Rectal smooth muscle tissue (tissue), 1 donor: ENCODE results near the gene SNRNP25.

ENCODE experiments used
- H3K27ac ChIP-seq: one replicate; pipeline ENCODE4 v1.7.0; 2013; ENCODE audit warnings: low read depth, low read length, inconsistent platforms
- H3K27me3 ChIP-seq: one replicate; pipeline ENCODE4 v1.7.0; 2013; ENCODE audit warnings: low read length; ENCODE audit not compliant: control insufficient read depth, insufficient read depth
- H3K36me3 ChIP-seq: one replicate; pipeline ENCODE4 v1.7.0; 2013; ENCODE audit warnings: low read length; ENCODE audit not compliant: control insufficient read depth, insufficient read depth
- H3K4me1 ChIP-seq: one replicate; pipeline ENCODE4 v1.7.0; 2013; ENCODE audit warnings: low read length; ENCODE audit not compliant: control insufficient read depth, insufficient read depth
- H3K4me3 ChIP-seq: one replicate; pipeline ENCODE4 v1.7.0; 2013; ENCODE audit warnings: low read length
- H3K9ac ChIP-seq: one replicate; pipeline ENCODE4 v1.7.0; 2013; ENCODE audit warnings: low read length

Gene SNRNP25

DNA sequence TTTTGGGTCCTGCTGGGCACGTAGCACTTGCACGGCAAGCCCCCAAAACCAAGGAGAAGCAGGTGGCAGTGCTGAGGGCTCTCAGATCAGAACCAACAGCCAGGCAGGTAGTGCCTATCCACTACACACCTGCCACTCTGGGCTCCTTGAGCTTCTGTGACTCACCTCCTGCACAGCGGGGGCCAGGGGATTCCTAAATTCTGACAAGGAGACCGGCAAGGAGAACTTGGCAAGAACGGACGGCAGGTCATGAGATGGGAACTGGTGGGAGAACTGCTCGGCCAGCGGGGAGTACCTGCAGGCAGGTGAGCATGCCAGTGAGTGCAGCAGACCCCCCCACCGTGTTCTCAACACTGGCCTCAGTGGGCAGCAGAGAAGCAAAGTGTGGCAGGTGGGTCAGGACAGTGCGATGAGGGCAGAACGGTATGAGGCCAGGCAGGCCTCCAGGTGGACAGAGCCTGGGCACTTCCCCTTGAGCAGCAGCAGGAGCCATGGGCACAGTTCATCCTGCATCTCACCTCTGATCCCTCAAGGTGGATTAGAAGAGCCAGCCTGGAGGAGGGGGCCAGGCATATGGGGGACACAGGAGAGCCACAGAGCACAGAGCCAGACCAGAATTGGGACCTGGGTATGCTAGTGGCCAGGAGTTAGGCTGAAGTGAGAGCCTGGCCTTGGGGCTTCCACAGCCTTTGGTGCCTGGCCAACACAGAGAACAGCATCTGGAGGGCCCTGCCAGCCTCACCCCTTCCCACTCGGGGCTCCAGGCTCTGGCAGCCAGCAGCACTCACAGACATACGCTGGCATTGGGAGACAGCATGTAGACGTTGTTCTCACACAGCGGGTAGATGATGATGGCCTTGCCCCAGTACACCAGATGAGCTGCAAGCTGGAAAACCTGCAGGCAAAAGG lies 39.1 kb downstream of the SNRNP25 start:
- Histone ChIP-seq H3K4me3 (no peak overlapping the region), H3K36me3 (peaks cover 17% of the 10 kb centered on the region), H3K4me1 (no peaks in the 10 kb centered on the region), H3K27me3 (no peaks in the 10 kb centered on the region), H3K27ac (no peak overlapping the region), H3K9ac (no peak overlapping the region)

- H3K4me3 ChIP-seq = no peak overlapping the region
- H3K9ac ChIP-seq = no peak overlapping the region
- H3K36me3 ChIP-seq = peaks cover 12% of the 10 kb centered on the region
- no peak overlapping the region for H3K27ac ChIP-seq
- no peaks in the 10 kb centered on the region for H3K27me3 ChIP-seq
- no peaks in the 10 kb centered on the region for H3K4me1 ChIP-seq
These were observed 41.3 kb downstream of the SNRNP25 start for GRCh38 chr16:94918-95265.

- peaks cover 12% of the 10 kb centered on the region for H3K36me3 ChIP-seq
- no peaks in the 10 kb centered on the region for H3K27me3 ChIP-seq
- no peak overlapping the region for H3K4me3 ChIP-seq
- H3K9ac ChIP-seq = no peak overlapping the region
- no peak overlapping the region for H3K27ac ChIP-seq
- H3K4me1 ChIP-seq = no peaks in the 10 kb centered on the region
These were observed 43.3 kb downstream of the SNRNP25 start for GRCh38 chr16:96935-97381.

- H3K36me3 ChIP-seq = peaks cover 12% of the 10 kb centered on the region
- H3K9ac ChIP-seq = no peak overlapping the region
- H3K27ac ChIP-seq = no peak overlapping the region
- no peaks in the 10 kb centered on the region for H3K4me1 ChIP-seq
- no peak overlapping the region for H3K4me3 ChIP-seq
- H3K27me3 ChIP-seq = no peaks in the 10 kb centered on the region
These were observed 44.2 kb downstream of the SNRNP25 start for GRCh38 chr16:97822-98221.

DNA sequence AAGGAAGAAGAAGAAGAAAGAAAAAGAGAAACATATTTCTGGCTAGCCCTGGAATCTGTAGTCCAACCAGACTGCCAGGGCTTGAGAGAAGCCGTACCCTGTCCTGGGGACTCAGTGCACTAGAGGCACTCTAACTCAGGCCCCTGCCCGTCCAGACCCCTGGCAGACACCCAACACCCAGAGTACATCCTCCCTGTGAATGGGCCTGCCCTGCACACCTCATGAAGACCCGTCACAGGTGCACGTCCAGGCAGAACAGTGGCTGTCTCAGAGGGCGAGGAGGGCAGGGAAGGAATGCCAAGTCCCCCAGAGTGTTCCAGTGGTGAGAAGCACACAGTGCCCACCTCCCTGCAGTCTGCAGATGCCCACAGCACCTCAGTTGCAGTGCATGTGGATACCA lies 47.4 kb downstream of the SNRNP25 start:
- Histone ChIP-seq H3K36me3 (peaks cover 5% of the 10 kb centered on the region), H3K9ac (no peak overlapping the region)

DNA sequence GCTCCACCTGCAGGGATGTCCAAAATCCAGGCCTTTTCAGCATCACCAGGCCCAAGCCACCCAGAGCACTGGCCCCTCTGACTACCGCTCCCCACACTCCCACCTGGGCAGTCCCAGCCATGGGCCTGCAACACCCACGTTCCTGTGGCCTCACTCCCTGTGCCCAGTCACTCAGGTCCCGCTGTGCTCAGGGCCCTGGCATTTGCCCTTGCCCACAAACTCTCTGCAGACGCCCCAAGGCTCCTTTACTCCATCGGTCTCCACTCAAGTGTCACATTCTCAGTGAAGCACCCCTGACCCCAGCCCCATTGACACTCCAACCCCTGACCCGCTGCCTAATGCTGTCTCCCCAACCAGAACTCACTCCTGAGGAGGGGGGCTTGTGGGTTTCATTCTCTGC lies 48.0 kb downstream of the SNRNP25 start:
- Histone ChIP-seq H3K27me3 (no peaks in the 10 kb centered on the region), H3K4me1 (no peaks in the 10 kb centered on the region), H3K36me3 (peaks cover 5% of the 10 kb centered on the region), H3K27ac (no peak overlapping the region), H3K4me3 (no peak overlapping the region), H3K9ac (no peak overlapping the region)

More for the DNA sequence above, 47.4 kb downstream of the SNRNP25 start:
- Histone ChIP-seq H3K27ac (no peak overlapping the region), H3K27me3 (no peaks in the 10 kb centered on the region), H3K4me3 (no peak overlapping the region), H3K4me1 (no peaks in the 10 kb centered on the region)

DNA sequence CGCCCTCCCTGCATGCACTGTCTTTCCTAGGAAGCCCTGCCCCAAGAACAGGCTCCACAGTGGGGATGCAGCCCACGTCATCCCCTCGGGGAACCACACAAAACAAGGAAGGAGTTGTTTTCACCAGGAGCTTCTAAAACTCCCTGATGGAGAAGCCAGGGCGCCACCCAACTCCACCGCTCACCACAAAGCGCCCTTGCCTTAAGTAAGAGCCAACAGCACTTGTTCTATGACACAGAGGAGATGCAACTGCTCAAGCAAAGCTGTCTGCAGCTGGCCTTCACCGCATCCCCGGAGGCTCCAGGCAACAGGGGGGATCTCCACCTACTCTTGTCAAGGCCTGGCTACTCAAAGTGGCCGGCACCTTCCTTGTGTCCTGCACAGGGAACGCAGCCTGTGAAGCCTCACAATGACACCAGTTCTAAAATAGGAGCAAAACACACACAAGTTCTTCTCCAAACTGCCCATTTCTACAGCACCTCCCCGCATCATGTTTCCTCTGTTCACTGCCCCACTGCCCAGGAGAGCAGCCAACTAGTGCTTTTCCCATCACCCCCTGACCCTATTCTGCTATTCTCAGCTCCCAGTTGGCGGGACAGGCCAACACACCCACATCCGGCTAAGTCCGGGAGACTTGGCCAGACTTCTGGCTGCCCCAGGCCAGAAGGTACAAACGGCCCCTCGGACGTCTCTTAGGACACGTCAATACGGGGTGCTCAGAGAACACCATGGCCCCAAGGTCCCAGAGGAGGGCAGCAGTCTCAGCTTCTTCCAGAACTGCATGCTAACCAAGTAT lies 48.6 kb downstream of the SNRNP25 start:
- H3K9ac ChIP-seq = no peak overlapping the region
- peaks cover 5% of the 10 kb centered on the region for H3K36me3 ChIP-seq
- no peaks in the 10 kb centered on the region for H3K4me1 ChIP-seq
- no peaks in the 10 kb centered on the region for H3K27me3 ChIP-seq
- H3K27ac ChIP-seq = no peak overlapping the region
- H3K4me3 ChIP-seq = no peak overlapping the region

GRCh38 chr16:104355-104754 lies 50.7 kb downstream of the SNRNP25 start:
- no peak overlapping the region for H3K27ac ChIP-seq
- no peaks in the 10 kb centered on the region for H3K4me1 ChIP-seq
- H3K27me3 ChIP-seq = no peaks in the 10 kb centered on the region
- no peak overlapping the region for H3K9ac ChIP-seq
- no peak overlapping the region for H3K4me3 ChIP-seq
- no peaks in the 10 kb centered on the region for H3K36me3 ChIP-seq

DNA sequence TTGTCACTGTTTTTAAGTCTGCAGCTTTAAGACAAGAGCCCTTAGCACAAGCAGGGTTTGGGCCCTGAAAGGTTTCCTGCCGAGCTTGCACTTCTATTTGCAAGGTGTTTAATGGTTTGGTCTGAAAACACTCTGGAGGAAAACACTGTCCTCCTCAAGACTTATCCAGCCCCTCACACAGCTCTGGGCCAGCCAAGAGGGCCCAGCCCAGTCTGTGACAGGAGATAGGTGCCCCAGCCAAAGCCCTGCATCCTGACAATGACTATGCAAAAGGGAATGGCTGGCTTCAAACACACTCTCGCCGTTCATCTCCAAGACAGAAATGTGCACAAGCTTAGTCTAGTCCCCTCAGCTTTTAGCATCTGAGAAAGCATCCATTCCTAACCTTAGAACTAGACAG lies 51.3 kb downstream of the SNRNP25 start:
- no peak overlapping the region for H3K9ac ChIP-seq
- no peaks in the 10 kb centered on the region for H3K27me3 ChIP-seq
- H3K4me3 ChIP-seq = no peak overlapping the region
- H3K4me1 ChIP-seq = no peaks in the 10 kb centered on the region
- no peaks in the 10 kb centered on the region for H3K36me3 ChIP-seq
- H3K27ac ChIP-seq = no peak overlapping the region

DNA sequence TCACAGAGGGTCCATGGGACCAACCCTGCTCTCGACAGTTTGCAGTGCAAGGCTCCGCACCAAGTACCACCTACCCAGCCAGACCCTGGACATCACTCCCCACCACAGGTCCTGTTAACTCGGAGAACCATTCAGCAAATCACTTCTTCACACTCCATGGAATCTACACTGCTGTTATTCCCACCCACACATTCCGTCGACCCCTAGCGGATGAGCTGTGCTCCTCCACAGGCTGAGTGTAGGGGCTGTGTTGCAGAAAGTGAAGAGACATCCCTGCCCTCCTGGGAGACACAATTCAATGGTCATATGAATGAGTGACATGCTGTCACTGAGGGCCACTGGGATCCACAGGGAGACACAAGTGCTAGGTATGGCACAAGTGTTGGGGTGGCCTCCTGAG lies 51.9 kb downstream of the SNRNP25 start:
- no peaks in the 10 kb centered on the region for H3K36me3 ChIP-seq
- H3K4me1 ChIP-seq = no peaks in the 10 kb centered on the region
- no peak overlapping the region for H3K9ac ChIP-seq
- H3K4me3 ChIP-seq = no peak overlapping the region
- no peak overlapping the region for H3K27ac ChIP-seq
- no peaks in the 10 kb centered on the region for H3K27me3 ChIP-seq

GRCh38 chr16:106623-107324 lies 53.1 kb downstream of the SNRNP25 start:
- Histone ChIP-seq H3K9ac (no peak overlapping the region), H3K36me3 (no peaks in the 10 kb centered on the region)

More at GRCh38 chr16:106623-107324, 53.1 kb downstream of the SNRNP25 start:
- Histone ChIP-seq H3K27ac (no peak overlapping the region), H3K27me3 (no peaks in the 10 kb centered on the region), H3K4me3 (no peak overlapping the region), H3K4me1 (no peaks in the 10 kb centered on the region)
